Activated CD8-positive, alpha-beta memory T cell treated with anti-CD3 and anti-CD28 coated beads, Interleukin-2, amount 10 ng/mL, durations not matched to agents 7 days and 5 days (primary cell): ENCODE measurements around the gene TMPRSS2. TPM values are rescaled to one million over a fixed set of nuclear protein-coding genes. Genes with fewer than 3 reads are reported as not detected.

ENCODE experiments used
- ATAC-seq: fragments of 150-1000 bp; cut with Tn5 transposase; one replicate; pipeline ENCODE4 v1.10.0; 2021; ENCODE audit warnings: moderate library complexity
- CTCF ChIA-PET: fragments of 350-600 bp; sonication (Branson Sonifier 250); formaldehyde crosslinking; loops from one replicate; lab custom pipeline; 2021; ENCODE audit warnings: antibody characterized with exemption; lab: Charles Lee
- DNase-seq: peaks from one replicate; pipeline ENCODE4 v3.0.0-alpha.2; 2020
- H3K27ac Mint-ChIP-seq: one replicate; pipeline ENCODE4 v1.8.0; 2021; ENCODE audit warnings: mild to moderate bottlenecking, mixed read lengths
- H3K27me3 Mint-ChIP-seq: one replicate; pipeline ENCODE4 v1.8.0; 2021; ENCODE audit warnings: mixed read lengths
- H3K36me3 Mint-ChIP-seq: one replicate; pipeline ENCODE4 v1.8.0; 2021; ENCODE audit warnings: mild to moderate bottlenecking, mixed read lengths
- H3K4me1 Mint-ChIP-seq: one replicate; pipeline ENCODE4 v1.8.0; 2021; ENCODE audit warnings: mixed read lengths
- H3K4me3 Mint-ChIP-seq: one replicate; pipeline ENCODE4 v1.8.0; 2021; ENCODE audit warnings: mild to moderate bottlenecking, moderate library complexity, mixed read lengths
- H3K9me3 Mint-ChIP-seq: one replicate; pipeline ENCODE4 v1.8.0; 2022; ENCODE audit warnings: low read depth, mixed read lengths
- total RNA-seq, 2 experiments: library from RNA; stranded (reverse); gene quantifications; one replicate each; pipeline ENCODE4 v1.2.3, GENCODE V29; 2021

Gene TMPRSS2
- total RNA-seq, 2 experiments from 2014 or later, result not detected

DNA sequence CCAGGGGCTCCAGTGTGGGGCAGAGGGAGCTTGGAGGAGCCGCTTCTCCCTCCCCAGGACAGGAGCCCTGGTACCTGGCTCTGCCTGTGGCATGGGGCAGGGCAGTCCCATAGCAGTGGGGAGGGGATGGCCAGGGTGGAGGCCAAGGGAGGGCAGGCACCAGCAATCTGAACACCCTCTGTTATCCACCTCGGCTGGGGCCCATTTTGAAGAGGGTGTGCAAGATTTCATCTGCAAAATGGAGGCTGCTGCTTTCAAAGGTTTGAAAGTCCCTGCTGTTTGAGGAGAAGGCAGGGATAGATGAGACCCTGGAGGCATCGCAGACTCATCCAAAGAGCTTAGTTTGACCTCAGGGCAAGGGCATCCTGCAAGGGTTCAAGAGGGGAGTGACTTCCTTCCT is 15.2 kb upstream of the TMPRSS2 start:
- Mint-ChIP-seq H3K4me1 (peaks cover 8% of the 10 kb centered on the region), H3K36me3 (no peaks in the 10 kb centered on the region), H3K4me3 (no peak overlapping the region), H3K27ac (no peak overlapping the region), H3K9me3 (no peaks in the 10 kb centered on the region), H3K27me3 (peaks cover 9% of the 10 kb centered on the region)
- DNase-seq (no peak), ATAC-seq (no peak)
- CTCF ChIA-PET, result no interaction called here

DNA sequence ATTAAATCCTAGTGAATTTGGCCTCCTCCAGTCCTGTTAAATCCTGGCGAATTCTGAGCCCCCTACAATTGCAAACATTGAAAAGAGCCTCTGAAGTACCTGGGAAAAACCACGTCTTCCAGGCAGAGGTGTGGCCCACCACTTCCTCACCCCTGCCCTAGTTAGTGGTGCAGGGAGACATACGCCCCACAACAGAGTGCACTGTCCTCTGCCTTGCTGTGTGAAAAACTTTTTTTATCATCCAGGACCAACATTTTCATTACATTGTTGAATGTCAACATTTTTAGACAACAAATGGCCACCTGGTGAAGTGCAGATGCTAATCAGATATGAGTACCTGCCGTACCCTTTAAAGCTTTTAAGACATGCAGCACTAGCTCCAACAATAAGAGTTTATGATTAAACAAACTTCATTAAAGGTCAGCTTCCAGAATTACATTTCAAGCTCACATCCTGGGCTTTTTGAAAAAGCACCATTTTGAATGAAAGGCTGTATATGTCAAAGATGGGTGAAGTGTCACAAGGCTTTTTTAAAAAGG is 13.6 kb upstream of the TMPRSS2 start:
- Mint-ChIP-seq H3K36me3 (no peaks in the 10 kb centered on the region), H3K9me3 (no peaks in the 10 kb centered on the region), H3K27me3 (peaks cover 9% of the 10 kb centered on the region), H3K27ac (no peak overlapping the region), H3K4me3 (no peak overlapping the region), H3K4me1 (peaks cover 8% of the 10 kb centered on the region)
- ATAC-seq, result no peak
- CTCF ChIA-PET, result interaction anchor here (1.4 kb wide), 1 partner anchor 238 kb away, joined by 3 read pairs; no protein-coding TSS in a partner anchor
- no peak for DNase-seq

DNA sequence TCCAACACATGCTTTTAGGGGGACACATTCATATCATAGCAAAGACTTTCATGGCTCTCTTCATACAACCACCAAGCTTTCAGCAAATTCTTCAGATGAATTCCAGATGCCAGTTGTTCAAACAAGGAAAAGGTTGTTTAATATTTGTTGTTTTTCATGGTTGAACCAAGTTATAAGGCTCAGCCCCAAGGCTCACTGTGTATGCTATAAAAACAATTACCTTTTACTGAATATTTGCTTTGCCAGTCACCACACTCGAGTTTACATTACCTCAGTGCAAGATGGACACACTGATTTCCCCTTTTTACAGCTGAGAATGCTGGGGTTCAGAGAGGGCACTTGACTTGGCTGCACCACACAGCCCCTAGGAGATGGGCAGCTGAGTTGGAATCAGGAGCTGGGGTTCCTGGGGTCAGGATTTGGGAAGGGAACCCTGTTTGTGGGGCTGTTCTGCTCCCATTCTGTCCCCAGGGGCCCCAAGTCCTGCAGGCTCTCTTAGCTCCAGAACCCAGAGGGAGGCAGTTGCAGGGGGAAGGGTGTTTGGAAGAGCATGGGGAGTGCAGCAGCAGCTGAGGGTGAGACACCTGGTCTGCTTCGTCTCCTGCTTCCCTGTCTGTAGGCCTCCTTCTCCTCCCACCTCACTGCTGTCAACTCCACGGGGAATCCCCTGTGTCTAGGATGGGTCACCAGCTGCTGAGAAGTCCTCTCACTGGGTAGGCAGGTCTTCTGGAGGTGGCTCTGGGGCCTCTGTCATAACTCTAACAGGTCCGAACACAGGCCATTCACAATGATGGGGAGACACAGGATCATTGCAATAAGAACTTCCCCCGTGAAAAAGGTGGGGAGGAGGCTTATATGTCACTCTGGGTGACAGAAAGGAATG is 12.8 kb upstream of the TMPRSS2 start:
- H3K9me3 Mint-ChIP-seq, result no peaks in the 10 kb centered on the region
- no peak overlapping the region for H3K27ac Mint-ChIP-seq
- ATAC-seq (no peak), DNase-seq (no peak)
- no peaks in the 10 kb centered on the region for H3K36me3 Mint-ChIP-seq
- CTCF ChIA-PET, result no interaction called here
- H3K4me3 Mint-ChIP-seq, result no peak overlapping the region
- peaks cover 13% of the 10 kb centered on the region for H3K27me3 Mint-ChIP-seq
- H3K4me1 Mint-ChIP-seq, result peaks cover 8% of the 10 kb centered on the region

DNA sequence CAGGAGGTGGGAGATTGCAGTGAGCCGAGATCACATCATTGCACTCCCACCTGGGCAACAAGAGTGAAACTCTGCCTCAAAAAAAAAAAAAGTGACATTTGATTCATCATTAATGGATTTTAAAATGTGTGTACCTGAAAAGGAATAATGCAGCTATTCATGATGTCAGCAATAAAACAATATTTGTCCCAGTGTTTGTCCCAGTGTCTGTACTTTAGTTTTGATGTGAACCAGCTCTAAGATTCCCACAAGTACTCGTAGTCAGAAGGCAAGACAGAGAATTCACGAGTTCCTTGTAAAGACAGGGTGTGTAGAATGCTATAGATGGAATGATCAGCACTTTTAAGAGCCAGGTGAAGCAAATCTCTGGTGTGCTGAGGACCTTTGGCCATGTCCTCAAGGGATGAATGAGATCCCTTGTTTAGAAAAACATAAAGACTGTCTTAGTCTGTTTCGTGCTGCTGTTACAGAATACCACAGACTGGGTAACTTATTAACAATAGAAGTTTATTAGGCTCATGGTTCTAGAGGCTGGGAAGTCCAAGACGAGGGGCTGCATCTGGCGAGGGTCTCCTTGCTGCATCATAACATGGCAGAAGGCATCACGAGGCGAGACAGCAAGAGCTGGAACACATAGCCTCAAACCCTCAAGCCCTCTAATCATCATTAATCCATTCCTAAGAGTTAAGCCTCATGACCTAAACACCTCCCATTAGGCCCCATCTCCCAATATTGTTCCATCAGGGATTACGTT is 12.0 kb upstream of the TMPRSS2 start:
- Mint-ChIP-seq H3K4me1 (peaks cover 8% of the 10 kb centered on the region), H3K27me3 (peaks cover 13% of the 10 kb centered on the region), H3K27ac (no peak overlapping the region), H3K4me3 (no peak overlapping the region), H3K36me3 (no peaks in the 10 kb centered on the region), H3K9me3 (no peaks in the 10 kb centered on the region)
- ATAC-seq (no peak), DNase-seq (no peak)
- CTCF ChIA-PET, result no interaction called here

DNA sequence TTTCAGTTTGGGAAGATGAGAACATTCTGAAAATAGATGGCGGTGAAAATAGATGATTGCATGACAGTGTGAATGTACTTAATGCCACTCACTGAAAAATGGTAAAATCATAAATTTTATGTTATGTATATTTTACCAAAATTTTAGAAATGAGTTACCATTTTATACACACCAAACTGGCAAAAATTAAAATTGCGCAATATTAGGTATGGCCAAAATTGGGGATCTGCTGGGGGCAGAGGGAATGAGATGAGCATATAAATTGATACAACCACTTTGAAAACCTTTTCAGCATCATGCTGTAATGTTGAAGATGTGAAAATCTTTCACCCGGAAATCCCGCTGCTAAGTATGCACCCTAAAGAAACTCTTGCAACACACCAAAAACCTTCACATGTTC is 10.8 kb upstream of the TMPRSS2 start:
- Mint-ChIP-seq H3K4me3 (no peak overlapping the region), H3K36me3 (no peaks in the 10 kb centered on the region), H3K9me3 (no peaks in the 10 kb centered on the region), H3K27me3 (peaks cover 13% of the 10 kb centered on the region), H3K27ac (no peak overlapping the region), H3K4me1 (peaks cover 8% of the 10 kb centered on the region)
- DNase-seq (no peak), ATAC-seq (no peak)
- CTCF ChIA-PET, result no interaction called here

DNA sequence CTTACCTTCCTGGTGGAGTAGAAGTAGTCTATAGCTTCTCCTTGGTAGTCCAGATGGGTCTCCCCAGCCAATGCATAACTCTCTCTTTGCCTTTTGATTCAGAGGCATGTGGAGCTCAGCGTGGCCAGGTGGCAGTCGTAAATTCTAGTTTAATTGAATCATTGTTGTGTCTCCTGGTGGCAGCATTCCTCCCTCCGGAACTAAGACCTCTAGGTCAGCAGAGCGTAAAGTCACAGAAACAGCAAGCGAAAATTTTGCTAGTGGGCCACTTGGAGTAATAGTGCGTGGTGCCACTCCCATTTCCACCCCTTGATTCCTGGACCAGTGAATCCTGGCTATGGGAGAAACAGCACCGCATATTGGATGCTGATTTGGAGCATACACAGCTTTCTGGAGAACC is 3.9 kb upstream of the TMPRSS2 start:
- DNase-seq, result no peak
- CTCF ChIA-PET, result no interaction called here
- no peaks in the 10 kb centered on the region for H3K36me3 Mint-ChIP-seq
- peaks cover 43% of the 10 kb centered on the region for H3K27me3 Mint-ChIP-seq
- H3K4me3 Mint-ChIP-seq, result no peak overlapping the region
- no peaks in the 10 kb centered on the region for H3K4me1 Mint-ChIP-seq
- no peak for ATAC-seq
- H3K27ac Mint-ChIP-seq, result no peak overlapping the region
- H3K9me3 Mint-ChIP-seq, result no peaks in the 10 kb centered on the region

DNA sequence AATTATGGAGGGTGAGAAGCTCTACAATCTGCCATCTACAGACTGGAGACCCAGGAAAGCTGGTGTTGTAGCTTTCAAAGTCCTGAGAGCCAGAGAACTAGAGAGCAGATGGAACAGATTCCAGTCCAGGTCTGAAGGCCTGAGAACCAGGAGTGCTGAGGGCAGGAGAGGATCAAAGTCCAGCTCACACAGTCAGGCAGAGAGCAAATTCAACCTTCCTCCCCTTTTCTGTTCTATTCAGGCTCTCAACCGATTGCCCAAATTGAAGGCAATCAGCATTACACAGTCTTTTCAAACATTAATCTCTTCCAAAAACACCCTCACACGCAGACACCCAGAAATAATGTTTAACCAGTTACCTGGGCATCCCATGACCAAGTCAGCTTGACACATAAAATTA is 2.5 kb upstream of the TMPRSS2 start:
- Mint-ChIP-seq H3K36me3 (no peaks in the 10 kb centered on the region), H3K9me3 (no peaks in the 10 kb centered on the region), H3K4me1 (no peaks in the 10 kb centered on the region), H3K27ac (no peak overlapping the region), H3K27me3 (peaks cover 51% of the 10 kb centered on the region), H3K4me3 (no peak overlapping the region)
- no peak for DNase-seq
- ATAC-seq, result no peak
- CTCF ChIA-PET, result no interaction called here

DNA sequence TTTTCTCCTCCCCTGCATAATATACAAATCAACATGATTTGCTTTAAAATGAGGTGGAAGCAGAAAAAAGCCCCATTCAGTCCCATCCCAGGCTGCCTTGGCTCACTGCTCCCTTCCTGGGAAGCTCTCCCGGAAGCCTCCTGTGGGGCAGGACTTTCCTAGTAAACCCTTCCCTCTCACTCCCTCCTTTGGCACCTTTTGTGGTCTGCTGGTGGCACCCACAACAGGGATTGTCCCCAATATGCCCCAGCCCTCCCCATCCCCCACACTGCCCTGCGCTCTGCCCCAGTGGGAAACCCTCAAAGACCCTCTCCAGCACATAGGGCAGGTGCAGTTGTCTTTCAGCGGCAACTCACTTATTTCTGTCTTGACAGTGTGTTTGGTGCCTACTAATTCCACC is 1.8 kb upstream of the TMPRSS2 start:
- CTCF ChIA-PET, result no interaction called here
- Mint-ChIP-seq H3K9me3 (no peaks in the 10 kb centered on the region), H3K4me1 (no peaks in the 10 kb centered on the region), H3K36me3 (no peaks in the 10 kb centered on the region), H3K27me3 (peaks cover 57% of the 10 kb centered on the region), H3K27ac (no peak overlapping the region), H3K4me3 (no peak overlapping the region)
- DNase-seq (no peak), ATAC-seq (no peak)

DNA sequence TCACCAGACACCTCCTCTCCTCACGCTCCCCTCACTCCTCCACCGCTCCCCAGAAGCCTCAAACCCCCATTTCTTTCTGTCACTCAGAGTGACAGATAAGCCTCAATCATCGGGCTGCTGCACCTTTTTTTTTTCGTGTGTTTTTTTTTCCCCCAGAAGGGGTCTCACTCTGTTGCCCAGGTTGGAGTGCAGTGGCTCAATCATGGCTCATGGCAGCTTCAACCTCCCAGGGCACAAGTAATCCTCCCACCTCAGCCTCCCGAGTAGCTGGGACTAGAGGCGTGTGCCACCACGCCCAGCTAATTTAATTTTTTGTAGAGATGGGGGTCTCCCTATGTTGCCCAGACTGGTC is 1.2 kb upstream of the TMPRSS2 start:
- ATAC-seq, result no peak
- DNase-seq, result no peak
- Mint-ChIP-seq H3K9me3 (no peaks in the 10 kb centered on the region), H3K27me3 (peaks cover 62% of the 10 kb centered on the region), H3K4me3 (no peak overlapping the region), H3K36me3 (no peaks in the 10 kb centered on the region), H3K27ac (no peak overlapping the region), H3K4me1 (peaks cover 2% of the 10 kb centered on the region)
- CTCF ChIA-PET, result no interaction called here

DNA sequence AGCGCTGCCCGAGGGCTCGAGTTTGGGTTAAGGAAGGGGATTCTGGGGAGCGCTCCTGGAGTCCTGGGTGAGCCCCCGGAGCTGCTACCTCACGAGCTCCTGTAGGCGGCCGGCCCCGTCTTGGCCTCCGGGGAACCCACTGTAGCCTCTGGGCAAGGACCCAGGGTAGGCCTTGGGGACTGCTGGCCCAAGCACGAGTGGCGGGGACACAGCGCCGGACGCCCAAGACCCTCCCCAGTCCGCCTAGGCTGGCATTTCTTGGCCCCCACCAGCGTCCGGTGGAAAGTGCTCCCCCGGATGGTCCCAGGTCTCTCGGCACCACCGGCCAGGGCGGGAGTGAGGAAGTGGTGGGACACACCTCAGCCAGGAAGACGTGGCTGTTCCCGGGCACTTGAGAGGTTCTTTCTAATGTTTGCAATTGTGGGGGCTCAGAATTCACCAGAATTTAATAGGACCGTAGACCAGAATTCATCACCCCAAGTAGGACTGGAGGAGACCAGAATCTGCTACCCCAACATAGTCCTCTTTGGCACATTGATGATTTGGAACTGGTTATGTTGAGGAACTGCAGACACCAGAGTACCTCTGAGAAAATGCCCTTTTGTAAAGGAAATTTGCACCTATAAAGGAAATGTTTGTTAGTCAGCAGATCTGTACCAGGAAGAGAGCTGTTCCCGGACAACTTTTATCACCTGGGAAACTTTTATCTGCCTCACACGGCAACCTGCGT is 622 bp upstream of the TMPRSS2 start:
- Mint-ChIP-seq H3K27me3 (peaks cover 64% of the 10 kb centered on the region), H3K9me3 (no peaks in the 10 kb centered on the region)

DNA sequence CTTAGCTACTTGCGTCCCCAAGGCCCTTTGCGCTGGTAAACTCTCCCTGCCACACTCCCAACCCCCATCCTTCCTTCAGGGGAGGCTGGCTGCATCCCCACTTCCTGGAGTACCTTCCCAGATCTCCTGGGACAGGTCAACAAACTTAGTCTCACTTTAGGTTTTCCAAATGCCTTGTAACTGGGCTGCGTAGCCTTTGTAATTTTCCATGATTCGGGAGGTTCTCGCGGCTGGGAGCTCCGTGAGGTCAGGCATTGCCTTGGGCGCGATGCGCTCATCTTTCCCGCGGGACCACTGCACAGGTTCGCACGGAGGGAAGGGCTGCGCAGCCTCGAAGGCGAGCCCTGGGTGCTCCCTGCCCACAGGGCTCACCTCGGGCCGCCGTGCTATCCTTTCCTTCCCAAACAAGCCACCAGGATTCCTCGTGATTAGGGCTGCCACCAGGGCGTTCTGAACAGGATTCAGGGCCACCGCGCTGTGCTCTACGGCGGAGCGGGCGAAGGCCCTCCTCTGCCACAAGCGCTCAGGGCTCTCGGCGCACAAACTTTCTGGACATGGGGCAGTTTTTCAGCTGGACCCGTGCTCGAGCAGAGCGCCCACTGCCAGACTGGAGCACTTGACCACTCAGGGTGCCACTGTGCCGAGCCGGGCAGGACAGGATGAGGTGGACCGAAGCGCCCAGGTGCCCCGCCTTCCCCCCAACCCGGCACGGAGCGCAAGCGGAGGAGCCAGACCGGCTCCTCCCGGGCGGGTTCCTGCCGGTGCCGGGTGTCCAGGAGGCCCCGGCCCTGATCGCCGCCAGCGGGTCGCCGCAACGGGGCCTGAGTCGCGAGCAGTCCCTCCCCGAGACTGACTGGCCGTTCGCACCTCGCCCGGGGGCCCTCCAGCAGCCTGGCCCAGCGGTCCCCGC is 1.1 kb downstream of the TMPRSS2 start:
- DNase-seq (no peak), ATAC-seq (no peak)
- no peaks in the 10 kb centered on the region for H3K9me3 Mint-ChIP-seq
- no peak overlapping the region for H3K4me3 Mint-ChIP-seq
- no peaks in the 10 kb centered on the region for H3K36me3 Mint-ChIP-seq
- peaks cover 4% of the 10 kb centered on the region for H3K4me1 Mint-ChIP-seq
- CTCF ChIA-PET, result no interaction called here
- H3K27ac Mint-ChIP-seq, result no peak overlapping the region
- H3K27me3 Mint-ChIP-seq, result peaks cover 65% of the 10 kb centered on the region

More for the DNA sequence above, 622 bp upstream of the TMPRSS2 start:
- ATAC-seq (no peak), DNase-seq (no peak)
- Mint-ChIP-seq H3K4me3 (no peak overlapping the region), H3K36me3 (no peaks in the 10 kb centered on the region), H3K27ac (no peak overlapping the region), H3K4me1 (peaks cover 4% of the 10 kb centered on the region)
- CTCF ChIA-PET, result no interaction called here

DNA sequence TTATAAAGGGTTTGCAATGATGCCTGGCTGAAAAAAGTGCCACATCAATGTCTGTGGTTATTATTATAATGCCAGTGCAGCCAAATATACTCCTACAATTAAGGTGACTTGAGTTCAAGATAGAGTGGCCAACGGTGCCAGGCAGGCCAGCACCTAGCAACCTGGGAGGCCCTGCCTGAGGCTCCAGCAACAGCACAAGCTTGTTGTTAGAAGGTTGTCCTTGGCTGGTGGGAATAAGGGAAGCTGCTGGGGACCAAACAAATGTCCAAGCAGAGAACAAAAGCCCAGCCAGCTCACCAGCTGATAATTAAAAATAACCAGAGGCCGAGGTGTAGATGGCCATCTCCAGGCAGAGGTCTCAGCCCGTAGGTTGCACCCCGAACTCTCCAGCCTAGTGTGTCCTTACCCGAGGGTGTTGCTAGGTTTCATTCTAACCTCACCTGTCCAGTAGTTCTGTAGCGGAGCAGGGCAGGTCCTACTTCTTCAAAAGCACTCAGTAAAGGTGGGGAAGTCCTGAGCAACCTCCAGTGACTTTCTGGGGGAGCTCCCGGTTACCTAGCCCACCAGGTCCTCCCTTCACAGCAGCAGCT is 1.9 kb downstream of the TMPRSS2 start:
- DNase-seq, result no peak
- H3K4me3 Mint-ChIP-seq, result no peak overlapping the region
- CTCF ChIA-PET, result no interaction called here
- H3K27ac Mint-ChIP-seq, result no peak overlapping the region
- no peaks in the 10 kb centered on the region for H3K36me3 Mint-ChIP-seq
- peaks cover 64% of the 10 kb centered on the region for H3K27me3 Mint-ChIP-seq
- peaks cover 4% of the 10 kb centered on the region for H3K4me1 Mint-ChIP-seq
- H3K9me3 Mint-ChIP-seq, result no peaks in the 10 kb centered on the region
- no peak for ATAC-seq
